Right forelimb (tissue), 1 donor: ENCODE measurements around the gene HEPN1.

ENCODE experiments used
- DNase-seq: peaks from one replicate; pipeline ENCODE4 v3.0.0-alpha.2; 2018

The HEPN1 gene

DNA sequence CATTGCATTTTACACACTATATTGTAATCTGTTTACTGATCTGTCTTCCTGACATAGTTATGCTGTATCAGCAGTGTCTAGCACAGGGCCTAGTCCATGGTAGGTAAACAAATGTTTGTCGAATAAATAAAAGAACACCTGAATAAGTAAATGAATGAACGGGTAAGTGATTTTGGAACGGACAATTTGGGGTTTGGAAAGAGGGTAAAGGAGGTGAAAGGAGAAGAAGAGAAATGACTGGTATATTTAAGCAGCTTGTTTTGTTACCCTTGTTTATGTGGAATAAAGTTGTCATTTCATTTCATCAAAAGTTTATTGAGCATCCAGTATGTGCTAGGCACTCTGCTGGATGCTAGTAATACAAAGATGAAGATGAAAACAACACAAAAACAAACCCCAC is at the start of gene HEPN1:
HEPN1 (plus strand) TSS at position 301 of the 400 bp plus-strand sequence.
- no peak for DNase-seq

DNA sequence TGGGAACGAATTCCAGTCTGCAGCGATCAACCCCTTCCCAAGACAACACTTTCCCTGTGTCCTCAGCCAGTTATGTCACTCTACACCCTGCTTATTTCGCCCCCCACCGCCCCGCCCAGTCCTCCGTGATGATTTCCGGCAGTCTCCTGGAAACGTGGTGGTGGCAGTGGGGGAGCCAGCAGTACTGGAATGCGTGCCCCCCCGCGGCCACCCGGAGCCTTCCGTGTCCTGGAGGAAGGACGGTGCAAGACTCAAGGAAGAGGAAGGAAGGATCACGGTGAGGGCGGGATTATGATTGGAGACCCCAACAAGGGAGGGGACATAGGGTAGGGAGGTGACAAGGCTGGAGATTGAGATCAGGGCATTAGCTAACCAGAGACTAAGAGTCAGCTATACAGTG is 49.7 kb upstream of the HEPN1 start:
- DNase-seq: no peak

- DNase-seq: no peak
Observed at GRCh38 chr11:124869856-124870387, 49.1 kb upstream of the HEPN1 start.

GRCh38 chr11:124870430-124870829 is 48.6 kb upstream of the HEPN1 start:
- no peak for DNase-seq

GRCh38 chr11:124872280-124872679 is 46.8 kb upstream of the HEPN1 start:
- DNase-seq: no peak

GRCh38 chr11:124872741-124873140 is 46.3 kb upstream of the HEPN1 start:
- DNase-seq: no peak

DNA sequence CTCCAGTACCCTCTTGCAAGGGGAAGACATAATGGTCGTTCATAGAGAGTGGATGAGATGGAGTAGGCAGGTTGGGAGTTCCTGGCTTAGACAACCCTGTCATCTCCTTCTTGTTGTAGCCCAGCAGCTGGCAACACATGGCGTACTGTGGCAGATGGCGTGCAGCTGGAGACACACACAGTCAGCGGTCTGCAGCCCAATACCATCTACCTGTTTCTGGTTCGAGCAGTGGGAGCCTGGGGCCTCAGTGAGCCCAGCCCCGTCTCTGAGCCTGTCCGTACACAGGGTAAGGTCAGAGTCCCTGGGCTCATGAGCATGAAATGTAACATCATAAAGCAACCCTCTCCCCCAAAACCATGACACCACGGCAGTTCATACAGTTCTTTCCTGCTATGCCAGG is 45.1 kb upstream of the HEPN1 start:
- no peak for DNase-seq

- no peak for DNase-seq
Observed at GRCh38 chr11:124874571-124875255, 44.3 kb upstream of the HEPN1 start.

- no peak for DNase-seq
Observed at GRCh38 chr11:124875401-124875800, 43.6 kb upstream of the HEPN1 start.

DNA sequence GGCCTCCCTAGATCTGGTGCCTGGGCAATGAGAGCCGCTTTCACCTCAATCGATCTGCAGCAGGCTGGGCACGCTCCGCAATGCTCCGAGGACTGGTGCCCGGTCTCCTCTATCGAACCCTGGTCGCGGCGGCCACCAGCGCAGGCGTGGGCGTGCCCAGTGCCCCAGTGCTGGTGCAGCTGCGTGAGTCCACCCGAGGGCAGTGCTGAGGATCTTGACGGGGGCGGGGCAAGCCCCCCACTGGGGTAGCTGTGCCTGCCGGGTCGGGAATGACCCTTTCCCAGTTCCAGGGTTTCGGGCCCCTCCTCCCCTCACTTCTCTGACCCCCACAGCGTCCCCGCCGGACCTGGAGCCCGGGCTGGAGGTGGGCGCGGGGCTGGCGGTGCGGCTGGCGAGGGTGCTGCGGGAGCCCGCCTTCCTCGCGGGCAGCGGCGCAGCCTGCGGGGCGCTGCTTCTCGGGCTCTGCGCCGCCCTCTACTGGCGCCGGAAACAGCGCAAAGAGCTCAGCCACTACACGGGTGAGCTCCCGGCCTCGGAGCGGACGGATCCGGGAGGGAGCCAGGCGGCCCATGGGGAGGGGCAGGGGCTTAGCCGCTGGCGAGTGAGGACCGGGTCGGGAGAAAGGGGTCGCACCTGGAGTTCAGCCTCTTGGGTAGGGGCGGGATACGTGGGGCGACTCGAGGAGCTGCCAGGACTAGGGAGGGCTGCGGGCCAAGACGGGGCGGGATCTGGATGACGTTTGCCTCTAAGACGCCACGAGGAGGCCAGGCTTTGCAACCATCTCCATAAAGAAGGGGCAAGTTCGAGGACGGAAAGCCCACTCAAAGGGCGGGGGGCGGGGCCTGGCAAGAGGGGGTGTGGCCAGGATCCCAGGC is 42.9 kb upstream of the HEPN1 start:
- peak; percentile 96 for DNase-seq

DNA sequence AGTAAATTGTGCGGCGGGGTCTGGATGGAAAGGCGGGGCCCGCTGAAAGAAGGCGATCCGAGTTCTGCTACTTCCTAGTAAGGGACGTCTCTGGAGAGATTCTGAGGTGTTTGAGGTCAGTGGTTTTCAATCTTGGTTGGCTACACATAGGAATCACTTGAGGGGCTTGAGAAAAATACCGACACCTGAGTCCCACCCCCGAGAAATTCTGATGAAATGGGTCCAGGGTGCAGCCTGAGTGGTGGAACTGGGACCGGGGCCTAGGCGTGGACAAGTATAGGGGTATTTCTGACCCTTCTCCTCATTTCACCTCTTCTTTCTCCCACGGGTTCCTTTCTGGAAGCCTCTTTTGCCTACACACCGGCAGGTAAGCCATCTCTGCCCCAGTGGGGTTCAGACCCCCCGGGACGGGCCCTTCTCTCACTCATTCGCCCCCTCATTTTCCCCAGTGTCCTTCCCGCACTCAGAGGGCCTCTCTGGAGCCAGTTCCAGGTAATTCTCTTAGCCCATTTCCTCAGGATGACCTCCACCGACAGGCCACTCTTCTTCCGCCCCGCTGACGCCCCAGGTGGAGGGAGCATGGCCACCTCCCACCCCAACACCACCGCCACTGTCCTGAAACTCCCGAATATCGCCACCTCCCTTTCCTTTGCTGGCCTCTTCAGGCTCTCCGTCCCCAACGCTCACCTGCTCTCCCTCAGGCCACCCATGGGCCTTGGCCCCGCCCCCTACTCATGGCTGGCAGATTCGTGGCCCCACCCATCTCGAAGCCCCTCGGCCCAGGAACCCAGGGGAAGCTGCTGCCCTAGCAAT is 42.0 kb upstream of the HEPN1 start:
- DNase-seq: peak; percentile 44

DNA sequence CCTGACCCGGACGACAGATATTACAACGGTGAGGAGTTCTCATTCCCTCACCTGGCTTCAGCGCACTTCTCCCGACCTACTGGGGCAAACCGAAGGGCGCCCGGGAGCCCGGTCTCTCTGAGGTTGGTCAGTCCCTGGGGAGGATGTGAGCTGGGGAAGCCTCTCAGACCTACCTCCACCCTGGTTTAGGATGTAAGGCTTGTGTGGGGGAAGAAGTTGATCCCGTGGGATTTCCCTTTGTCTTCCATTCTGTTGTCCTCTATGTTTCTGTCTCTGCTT is 41.5 kb upstream of the HEPN1 start:
- DNase-seq: no peak

GRCh38 chr11:124877910-124878758 is 40.9 kb upstream of the HEPN1 start:
- peak; percentile 44 for DNase-seq

DNA sequence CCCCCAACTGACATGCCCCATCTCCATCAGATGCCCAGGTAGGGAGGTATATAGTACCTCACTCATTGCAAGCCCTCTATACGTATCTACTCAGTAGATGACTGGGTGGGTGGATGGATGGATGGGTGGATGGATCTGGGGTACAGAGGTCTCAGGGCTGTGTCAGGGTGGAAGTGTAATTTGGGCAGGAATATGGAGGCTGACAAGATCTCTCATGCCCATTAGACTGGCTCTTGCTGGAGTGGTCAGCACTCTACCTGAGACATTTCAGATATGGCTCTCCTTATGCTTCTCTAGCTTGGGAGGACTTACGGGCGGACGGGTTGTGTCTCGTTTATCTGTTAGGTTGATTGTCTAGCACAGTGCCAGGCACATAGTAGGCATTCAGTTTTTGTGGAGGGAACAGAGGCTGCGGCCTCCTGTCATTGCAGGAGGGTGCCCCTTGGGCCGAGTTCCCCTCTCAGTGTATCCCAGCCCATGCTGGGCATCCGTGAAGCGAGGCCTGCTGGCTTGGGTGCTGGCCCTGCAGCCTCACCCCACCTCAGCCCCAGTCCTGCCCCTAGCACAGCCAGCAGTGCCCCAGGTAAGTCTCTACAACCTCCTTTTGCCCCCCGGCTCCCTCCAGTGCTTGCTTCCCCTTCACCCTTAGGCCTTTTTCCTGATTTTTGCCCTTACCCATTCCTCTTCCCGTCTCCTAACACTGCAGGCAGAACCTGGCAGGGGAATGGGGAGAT is 40.1 kb upstream of the HEPN1 start:
- DNase-seq: no peak

DNA sequence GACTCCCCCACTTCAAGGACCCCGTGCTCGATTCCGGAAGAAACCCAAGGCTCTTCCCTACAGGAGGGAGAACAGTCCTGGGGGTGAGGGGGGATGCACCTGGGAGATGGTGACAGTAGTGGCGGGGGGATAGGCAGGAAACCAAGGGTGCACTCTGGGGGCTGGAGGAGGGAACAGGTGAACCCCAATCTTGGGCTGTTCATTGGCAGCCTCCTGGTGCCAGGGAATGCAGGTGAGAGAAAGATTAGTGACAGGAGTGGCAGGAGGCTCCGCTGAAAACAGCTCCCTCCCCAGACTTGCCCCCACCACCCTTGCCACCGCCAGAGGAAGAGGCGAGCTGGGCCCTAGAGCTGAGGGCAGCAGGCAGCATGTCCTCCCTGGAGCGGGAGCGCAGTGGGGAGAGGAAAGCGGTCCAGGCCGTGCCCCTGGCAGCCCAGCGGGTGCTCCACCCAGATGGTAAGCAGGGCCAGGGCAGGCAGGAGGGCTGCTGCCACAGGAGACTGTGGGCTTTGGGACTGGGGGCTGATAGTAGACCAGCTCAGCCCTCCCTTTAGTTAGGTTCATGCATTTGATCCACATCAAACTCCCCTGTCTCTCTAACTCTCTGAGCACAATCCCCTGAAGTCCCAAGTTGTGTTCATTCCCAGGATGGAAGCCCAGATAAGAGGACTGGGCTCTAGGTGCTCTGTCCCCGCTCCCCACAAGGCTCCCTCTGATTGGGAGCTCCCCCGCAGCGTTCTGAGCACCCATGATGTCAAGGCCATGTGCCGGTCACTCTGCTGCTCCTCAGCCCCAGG is 39.4 kb upstream of the HEPN1 start:
- DNase-seq: peak; percentile 37

DNA sequence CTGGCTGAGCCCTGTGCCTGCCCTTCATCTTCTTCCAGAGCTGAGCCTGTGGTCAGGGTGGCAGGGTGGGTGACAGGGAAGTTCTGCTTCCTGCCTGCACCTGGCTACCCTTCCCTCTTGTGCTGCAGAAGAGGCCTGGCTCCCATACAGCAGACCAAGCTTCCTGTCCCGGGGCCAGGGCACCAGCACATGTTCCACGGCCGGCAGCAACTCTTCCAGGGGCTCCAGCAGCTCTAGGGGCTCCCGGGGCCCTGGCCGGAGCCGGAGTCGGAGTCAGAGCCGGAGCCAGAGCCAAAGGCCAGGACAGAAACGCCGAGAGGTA is 38.8 kb upstream of the HEPN1 start:
- peak; percentile 38 for DNase-seq

- no peak for DNase-seq
Observed at GRCh38 chr11:124880958-124881357, 38.1 kb upstream of the HEPN1 start.

GRCh38 chr11:124882339-124883071 is 36.5 kb upstream of the HEPN1 start:
- DNase-seq: peak; percentile 36

- peak; percentile 10 for DNase-seq
Observed at GRCh38 chr11:124884340-124884739, 34.7 kb upstream of the HEPN1 start.

DNA sequence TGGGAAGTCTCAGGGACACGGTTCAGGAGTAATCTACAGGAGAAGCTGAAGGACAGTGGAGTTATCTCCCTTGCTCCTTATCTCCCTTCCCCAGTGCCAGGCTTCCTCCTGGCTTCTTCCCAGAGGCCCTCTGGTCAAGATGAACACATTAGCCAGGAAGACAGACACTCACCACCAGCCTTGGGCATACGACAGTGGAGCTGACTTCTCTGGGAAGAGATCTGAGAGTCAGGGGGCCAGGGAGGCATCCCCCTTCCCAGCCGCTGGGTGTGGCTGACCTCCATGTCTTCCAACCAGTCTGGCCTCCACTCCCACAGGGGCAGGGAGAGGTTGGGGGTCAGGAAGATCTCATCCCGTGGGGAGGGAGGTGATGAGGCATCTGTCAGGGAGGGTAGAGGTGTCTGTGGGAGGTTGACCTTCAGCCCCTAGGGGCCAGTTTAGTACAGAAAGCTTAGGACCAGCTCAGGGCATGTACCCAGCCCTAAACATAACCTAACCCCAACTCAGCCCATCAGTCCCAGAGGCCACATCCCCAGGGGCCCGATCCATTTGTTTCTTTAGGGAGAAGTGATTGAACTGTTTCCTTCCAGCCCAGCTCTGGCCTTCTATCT is 34.1 kb upstream of the HEPN1 start:
- DNase-seq: peak; percentile 37
